NCI-H1048 (cell line): ENCODE data around the gene ALKBH7.
"Not testable (repeated sequence)": the region's sequence is repeated elsewhere in the genome, so short reads cannot be mapped to it uniquely, and the experiment has no call there.

ENCODE experiments used
- DNase-seq: peaks from one replicate; lab custom pipeline; 2025; lab: John Stamatoyannopoulos, UW

The ALKBH7 gene

DNA sequence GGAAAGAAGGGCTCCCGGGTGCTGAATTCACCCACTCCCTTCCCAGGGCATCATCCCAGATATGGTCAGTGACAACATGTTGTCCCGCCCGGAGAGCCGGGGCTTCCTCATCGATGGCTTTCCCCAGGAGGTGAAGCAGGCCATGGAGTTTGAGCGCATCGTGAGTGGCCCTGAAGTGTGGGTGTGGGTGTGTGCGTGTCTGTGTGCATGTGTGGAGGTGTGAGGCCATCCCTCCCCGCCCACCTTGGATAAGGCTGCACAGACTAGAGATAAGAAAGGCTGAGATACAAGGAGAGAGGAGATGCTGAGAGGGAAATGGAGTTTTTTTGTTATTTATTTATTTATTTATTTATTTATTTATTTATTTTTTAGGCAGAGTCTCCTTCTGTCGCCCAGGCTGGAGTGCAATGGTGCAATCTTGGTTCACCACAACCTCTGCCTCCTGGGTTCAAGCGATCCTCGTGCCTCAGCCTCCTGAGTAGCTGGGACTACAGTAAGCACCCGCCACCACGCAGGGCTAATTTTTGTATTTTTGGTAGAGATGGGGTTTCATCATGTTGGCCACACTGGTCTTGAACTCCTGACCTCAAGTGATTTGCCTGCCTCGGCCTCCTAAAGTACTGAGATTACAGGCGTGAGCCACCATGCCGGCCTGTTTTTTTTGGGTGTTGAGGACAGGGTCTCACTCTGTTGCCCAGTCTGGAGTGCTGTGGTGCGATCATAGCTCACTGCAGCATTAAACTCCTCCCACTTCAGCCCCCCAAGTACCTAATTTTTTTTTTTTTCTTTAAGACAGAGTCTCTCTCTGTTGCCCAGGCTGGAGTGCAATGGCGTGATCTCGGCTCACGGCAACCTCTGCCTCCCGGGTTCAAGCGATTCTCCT lies 27.7 kb downstream of the ALKBH7 start:
- not testable (repeated sequence) for DNase-seq

DNA sequence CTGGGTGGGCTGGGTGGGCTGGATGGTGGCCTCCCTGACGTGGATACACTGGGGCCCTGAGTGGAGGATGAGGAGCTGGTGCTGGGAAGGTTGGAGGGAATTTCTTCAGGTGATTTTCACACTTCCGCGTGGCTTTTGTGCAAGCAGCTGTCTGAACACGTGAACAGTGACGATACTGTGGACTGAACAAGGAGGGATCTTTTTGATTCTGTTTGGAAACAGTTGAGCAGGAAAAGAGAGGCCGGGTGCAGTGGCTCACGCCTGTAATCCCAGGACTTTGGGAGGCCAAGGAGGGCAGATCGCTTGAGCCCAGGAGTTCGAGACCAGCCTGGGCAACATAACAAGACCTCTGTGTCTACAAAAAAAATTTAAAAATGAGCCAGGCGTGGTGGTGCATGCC lies 29.5 kb downstream of the ALKBH7 start:
- no peak for DNase-seq

DNA sequence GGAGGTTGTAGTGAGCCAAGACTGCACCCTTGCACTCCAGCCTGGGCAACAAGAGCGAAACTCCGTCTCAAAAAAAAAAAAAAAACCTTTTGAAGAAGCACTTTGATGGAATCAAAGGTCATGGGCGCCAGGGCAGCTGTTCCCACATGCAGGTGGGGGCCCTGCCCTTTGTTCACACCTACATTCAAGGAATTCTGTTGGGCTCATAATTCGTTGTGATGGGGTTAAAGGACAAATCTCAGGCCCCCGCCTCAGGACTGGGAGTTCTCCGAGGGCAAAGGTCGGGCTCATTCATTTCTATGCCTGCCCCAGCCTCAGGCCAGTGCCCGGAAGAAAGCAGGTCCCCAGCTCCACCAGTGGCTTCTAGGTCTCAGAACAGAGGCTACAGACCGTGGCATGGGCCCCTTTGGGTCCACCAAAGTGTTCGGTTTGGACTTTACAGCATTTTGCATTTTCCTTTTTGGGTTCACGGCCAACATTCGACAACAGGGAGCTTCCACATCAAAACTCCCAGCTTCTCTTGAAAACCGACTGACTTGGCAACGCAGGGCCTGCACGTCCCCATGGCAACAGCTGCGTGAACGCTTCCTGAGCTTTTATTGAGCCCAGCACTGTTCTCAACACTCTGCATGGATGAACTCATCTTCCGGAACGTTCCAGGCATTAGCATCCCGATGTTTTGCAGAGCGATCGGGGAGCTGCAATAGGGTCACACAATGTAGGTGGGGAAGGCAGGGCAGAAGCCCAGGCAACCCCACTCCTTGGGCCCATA lies 30.4 kb downstream of the ALKBH7 start:
- no peak for DNase-seq

DNA sequence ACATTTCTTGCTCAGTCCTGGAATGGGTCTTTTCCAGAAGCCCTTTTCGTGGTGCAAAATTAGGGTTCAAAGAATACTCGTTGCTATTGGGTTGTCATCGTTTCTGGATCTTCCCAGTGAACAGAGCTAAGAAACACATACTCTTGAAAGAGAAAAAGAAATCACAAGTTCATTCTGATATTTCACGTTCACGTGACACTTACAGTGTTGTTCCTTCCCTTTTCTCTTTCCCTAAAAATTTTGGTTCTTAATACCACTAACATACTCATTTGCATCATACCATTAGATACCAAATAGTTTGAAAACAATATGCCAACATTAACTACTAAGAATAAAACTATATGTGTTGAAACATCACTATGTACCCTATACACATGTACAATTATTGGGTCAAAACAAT lies 33.8 kb downstream of the ALKBH7 start:
- no peak for DNase-seq

DNA sequence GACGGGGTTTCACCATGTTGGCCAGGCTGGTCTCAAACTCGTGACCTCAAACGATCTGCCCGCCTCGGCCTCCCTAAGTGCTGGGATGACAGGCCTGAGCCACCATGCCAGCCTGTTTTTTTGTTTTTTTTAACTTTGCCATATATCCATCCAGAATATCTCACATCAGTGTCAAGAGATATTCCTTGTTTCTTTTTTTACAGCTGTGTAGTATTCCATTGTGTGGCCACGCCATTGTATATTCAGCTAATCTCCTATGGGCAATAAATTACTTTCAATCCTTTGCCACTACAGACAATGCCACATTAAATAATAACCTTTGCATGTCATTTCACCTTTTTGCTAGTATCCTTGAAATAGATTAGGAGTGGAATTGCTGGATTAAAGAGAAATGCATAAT lies 36.8 kb downstream of the ALKBH7 start:
- DNase-seq, result no peak

DNA sequence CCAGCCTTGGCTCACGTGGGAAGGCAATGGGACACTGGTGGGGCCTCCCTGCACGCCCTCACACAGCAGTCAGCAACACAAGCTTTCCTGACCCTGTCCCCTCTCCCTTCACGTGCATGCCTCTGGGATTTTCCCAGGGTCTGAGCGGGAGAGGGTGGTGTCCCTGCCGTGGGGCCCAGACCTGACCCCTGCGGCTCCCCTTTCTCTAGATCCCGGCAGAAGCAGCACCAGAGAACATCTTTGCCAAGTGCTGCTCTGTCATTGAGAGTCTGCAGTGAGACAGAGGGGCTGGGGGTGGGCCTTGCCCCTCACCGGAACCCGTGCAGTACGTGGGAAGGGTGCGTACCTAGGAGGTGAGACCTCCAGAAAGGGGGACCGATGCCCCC lies 39.5 kb downstream of the ALKBH7 start:
- DNase-seq, result no peak

DNA sequence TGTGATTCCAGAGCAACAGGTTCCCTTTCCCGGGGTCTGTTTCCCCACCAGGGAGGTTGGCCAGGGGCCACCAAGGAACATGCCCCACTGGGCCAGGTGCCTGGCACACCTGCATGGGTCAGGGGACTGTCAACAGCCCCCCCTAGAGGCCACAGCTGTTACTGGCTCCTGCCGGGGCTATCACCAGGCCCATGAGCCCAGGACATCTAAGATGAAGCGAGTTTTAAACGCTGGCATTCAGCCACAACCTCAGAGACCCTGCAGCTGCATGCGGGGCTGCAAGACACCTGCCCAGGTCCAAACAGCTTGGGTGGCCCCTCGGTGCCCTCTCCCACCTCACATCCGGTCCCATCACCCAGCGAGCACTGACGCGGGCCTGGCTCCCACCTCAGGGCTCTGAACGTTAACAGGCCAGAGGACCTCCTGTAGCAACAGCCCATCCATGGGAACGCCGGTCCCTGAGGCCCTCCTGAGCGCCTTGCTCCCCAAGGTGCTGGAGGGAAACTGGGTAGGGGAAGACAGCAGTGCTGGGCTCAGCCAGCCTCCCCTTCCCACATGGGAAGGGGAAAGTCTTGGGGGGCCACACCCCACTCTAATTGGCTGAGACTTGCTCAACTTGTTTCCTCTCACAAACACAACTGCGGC lies 40.0 kb downstream of the ALKBH7 start:
- DNase-seq, result no peak

DNA sequence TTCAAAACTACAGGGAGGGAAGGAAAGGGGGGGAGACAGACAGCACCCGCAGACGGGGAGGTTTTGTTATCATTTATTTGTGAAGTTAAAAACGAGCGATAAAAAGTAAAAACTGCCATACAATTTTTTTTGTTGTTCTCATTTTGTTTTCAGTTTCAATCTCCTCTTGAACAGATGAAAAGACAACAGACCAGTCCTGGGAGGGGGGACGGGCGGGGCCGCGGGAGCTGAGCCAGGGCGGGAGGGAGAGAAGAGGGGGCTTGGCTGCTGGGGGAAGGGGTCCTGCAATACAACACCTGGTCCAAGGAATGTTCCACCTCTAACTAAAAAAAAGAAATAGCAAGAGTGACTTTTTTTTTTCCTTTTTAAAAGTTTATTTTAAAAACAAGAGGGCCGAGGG lies 40.7 kb downstream of the ALKBH7 start:
- DNase-seq, result no peak

DNA sequence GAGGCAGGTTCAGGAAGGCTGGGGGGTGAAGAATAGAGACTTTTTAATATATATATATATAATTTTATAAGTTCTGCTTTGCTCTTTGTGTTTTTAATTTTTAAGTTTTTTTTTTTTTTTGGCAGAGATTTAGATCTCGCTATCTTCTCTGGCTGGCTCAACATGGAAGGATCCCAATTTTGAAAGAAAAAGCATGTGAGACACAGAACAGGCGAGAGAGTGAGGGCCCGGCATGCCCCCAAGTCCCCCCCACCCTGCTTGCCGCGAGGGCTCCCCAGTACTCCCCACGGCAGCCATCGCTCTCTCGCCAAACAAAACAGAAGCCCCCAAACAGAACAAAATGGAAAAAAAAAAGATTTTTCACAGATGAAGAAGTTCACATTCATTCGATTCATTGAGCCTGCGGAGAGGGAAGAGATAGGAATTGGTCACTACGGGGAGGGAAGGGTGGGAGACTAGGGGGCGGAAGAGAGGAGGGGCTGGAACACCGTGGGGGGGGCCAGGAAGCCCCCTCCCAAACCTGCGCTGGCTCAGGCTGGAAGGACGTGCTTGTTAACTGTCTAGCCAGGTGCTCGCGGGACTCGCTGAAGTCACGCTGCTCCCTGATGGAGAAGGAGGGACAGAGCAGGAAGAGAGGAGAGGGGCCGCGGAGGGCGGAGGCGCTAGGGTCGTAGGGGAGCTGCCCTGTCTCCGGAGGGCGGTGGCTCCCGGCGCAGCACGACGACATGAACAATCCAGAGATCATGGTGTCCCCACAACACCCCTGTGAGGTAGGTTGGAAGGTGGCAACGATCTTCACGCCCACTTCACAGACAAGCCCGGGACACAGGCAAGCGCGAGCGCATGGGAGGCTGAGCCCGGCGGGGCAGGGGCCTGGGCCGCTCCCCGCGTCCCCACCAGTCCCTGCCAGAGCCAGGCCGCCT lies 41.4 kb downstream of the ALKBH7 start:
- no peak for DNase-seq

DNA sequence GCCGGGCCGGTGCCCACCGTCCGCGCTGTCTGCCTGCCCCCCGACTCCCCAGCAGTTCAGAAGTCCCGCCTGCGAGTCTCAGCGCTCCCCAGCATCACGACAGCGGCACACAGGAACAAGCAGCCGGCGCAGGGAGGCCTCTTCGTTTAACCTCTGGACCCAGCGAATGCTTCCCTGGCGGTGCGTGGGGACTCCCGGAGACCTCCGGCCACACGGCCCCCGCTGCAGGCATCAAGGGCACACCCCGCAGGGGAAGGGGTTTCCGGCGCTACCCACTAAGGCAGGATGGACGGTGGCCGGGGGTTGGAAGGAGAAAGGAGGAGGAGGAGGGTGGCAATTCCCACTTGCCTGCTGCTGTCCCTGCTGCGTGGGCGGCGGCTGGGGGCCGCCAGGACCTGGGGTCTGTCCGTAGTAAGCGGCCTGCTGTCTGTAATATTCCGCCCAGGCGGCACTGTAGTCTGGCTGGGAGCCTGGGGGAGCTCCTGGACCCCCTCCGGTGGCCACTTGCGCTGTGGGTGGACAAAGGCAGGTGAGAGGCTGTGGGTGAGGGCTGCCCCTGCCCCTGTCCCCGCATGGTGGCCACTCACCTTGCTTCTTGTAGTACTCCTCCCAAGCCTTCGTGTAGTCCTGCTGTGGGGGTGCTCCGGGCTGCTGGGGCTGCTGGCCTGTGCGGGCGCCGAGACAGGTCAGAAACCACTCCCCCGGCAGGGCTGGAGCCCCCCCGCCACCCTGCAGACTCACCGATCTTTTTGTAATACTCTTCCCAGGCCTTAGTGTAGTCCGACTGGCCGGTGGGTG lies 42.4 kb downstream of the ALKBH7 start:
- DNase-seq, result no peak

DNA sequence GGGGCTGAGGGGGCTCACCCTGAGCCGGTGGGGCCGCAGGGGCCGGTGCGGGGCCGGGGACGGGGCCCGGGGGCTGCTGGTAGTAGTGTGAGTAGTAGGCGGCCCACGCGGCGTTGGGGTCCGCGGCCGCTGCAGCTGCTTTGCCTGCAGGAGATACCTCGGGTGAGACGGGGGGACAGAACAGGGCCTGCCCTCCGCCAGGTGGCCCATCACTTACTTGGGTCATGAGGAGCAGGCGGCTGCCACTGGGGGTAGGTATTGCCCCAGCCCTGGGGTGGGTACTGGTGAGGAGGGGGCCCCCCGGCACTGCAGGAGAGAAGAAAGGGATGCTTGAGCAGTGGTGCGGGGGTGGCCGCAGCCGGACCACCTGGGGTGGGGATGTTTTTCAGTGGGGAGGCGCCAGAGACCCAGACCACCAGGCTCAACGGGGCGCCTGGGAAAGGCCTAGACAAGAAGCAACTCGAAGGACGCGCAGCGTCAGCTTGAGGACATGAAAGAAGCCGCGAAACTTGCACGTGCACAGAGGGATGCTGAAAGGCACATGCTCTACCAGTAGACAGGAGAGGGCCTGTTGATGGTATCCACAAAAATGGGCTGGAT lies 43.1 kb downstream of the ALKBH7 start:
- no peak for DNase-seq

DNA sequence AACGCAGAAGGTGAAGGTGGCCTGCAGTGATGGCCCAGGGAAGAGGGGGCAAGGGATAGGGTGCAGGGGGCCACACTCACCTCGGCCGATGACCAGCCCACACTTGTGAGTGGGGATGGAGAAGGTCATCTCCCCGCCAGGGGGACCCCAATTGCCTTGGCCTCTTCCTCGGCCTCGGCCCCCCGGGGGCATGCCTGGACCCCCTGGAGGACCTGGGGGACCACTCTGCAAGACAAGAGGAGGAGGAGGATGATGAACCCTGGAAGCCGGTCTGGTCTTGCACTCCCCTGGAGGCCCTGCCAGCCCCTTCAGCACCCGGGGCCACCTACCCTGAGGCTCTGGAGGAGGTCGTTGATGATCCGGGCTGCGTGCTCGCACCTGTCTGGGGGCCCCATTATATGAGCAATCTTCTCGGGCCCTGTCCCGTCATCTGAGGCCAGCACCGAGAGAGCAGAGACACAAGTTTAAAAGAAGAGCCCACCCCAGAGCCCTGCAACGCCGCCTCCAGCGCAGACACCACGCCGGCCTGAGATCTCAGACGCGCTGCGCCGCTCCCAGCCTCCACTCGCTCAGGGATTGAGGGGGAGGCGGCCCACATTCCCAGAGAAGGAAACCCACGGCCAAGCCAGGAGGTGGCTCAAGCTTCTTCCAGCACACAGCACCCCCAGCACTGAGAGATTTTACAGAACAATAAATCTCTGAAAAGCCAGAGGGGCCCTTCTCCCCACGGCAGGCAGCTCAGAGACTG lies 44.2 kb downstream of the ALKBH7 start:
- DNase-seq, result no peak

DNA sequence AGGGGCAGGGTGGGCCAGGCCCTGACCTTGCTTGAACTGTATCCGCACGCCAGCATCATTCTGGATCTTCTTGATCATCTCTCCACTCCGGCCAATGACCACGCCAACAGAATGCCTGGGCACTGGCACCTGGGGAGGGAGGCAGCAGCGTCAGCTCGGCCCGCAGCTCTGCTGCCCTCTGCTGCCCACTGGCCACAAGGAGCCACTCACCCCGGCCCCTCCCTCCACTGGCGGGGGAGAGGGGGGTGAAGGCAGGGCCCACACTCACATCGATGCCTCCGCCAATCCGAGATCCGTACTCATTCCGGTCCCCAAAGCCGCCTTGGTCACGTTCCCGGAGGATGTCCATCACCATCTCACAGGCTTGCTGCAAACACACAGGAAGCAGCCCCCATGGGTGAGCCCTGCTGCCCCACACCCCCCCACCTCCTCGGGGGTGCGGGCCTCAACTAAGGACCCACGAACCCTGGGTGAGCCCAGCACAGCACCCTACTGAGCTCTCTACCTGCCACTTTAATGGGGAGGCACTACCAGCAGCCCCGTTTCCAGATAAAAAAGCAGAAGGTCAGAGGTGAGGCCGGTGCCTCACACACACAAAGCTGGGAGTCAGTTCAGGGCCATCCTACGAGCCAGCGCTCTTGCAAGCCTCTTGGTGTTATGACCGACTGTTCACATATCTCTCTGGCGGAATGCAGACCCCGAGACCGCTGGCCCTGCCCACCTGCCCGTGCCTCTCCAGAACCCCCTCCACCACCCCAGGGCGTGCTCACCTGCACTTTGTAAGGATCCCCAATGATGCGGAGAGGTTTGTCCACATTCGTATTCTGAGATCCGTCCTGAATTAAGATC lies 45.3 kb downstream of the ALKBH7 start:
- DNase-seq, result no peak

DNA sequence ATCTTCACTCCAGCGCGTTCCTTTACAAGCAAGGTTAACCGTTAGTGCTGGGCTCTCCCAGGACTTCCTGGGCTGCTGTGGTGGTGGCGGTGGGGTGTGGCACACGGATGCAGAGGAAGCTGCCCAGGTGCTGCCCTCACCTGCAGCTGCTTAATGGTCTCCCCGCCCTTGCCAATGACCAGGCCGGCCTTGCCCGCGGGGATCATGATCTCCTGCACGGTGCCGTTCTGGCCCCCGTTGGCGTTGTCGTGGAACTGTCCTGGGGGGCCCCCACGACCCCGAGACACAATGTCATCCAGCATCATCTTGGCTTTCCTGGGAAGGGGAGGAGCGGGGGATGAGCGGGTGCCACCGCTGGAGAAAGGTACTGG lies 46.0 kb downstream of the ALKBH7 start:
- no peak for DNase-seq

DNA sequence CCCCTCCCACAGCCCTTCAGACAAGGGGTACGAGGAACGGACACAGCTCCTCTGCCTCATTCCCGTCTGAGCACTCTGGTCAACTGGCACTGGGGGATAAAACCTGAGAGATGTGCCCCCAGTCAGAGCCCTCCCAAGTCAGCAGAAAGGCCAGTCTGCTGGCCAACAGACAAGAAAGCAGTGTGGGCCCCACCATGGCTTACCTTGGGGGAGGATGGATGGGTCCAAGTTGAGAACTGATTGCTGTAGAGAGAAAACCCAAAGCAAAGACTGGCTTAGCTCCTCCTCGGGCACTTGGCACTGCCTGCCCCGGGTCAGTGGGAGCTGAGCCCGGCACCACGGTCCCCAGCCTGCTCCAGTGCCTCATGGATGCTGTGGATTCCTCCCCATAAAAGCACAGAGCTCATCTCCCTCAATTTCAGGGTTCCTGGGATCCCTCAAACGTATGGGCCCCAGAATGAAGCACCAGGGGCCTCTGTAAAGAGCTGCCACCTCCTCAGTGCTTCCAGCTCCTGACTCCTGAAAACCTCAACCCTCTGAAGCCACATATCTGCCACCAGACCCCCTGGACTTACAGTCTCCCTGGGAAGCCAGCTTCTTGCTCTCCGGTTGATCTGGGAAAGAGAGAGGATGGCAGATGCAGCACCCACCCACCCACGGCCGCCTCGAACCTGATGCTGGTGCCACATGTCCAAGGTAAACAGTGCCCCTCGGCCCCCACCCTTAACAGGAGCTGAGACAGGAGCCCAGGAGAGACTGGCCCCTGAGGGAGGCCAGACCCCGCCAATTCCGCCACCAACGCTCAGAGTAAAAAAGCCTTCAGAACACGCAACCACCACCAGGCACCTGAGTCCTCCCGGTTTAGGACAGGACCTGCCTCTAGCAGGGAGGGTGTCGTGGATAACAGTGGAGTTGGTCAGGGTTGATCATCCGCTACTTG lies 48.8 kb downstream of the ALKBH7 start:
- no peak for DNase-seq

DNA sequence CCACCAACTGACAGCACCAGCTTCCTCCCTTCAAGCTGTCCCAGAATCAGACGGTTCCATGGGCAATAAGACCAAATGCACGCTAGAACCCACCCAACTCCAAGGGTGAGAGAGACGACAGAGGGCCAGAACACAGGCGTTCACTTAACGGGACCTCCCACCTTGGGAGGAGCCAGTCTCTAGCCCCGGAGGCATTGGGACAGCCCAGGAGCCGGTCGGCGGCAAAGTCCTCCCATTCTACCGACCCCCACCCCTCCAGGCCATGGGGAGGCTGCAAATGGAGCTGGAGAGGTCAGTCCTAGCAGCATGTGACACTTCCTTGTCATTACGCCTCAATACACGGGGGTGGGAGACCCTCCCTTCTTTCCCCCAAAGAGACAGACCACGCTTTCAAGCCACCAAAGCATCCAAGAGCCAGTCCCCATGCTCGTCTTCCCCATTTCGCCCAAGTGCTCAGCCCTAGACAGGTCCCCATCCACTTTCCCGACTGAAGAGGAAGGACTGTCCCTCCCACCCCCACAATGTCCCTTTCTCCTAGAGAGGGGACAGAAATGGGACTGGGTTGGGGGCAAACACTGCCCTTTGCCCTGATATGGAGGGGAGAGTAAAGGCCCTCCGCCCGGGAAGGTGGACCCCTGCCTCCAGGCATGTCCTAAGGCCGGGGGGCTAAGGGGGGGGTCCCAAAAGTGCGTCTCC lies 51.1 kb downstream of the ALKBH7 start:
- no peak for DNase-seq
